Right lobe of liver (tissue), 4 donors: ENCODE measurements around the gene HCN1.

Source experiments
- CTCF ChIP-seq, 4 donors: fragments of 200-600 bp in 3 of 4; fragments of 450-650 bp in 1 of 4; IDR thresholded peaks; one replicate each; pipeline versions ENCODE4 v1.5.1 to v1.8.0; 2016 to 2022; ENCODE audit warnings: antibody characterized with exemption in 4 of 4, mild to moderate bottlenecking in 2 of 4
- POLR2A ChIP-seq: fragments of 450-650 bp; IDR thresholded peaks from one replicate; pipeline ENCODE4 v1.6.1; 2017; ENCODE audit warnings: antibody characterized with exemption, mild to moderate bottlenecking
- donor health status: DM: no; HTN: no; CAD: no.
- donor health status: DM: no; HTN: no; CAD: no.
- donor health status: DM: no; HTN: yes; CAD: no.

GRCh38 chr5:45252541-45252940 is 443.6 kb downstream of the HCN1 start:
- no peak for TF ChIP-seq CTCF (IDR thresholded peaks at IDR 0.05)
- no peak for TF ChIP-seq POLR2A
